GM06990 (cell line): Measurements from ENCODE around the gene MESP1.

ENCODE experiments used
- DNase-seq: peaks from one replicate; pipeline ENCODE4 v3.0.0-alpha.2; 2011; ENCODE audit not compliant: insufficient read length; ENCODE audit errors: extremely low read depth
- H3K27me3 ChIP-seq: replicated peaks from 2 replicates; pipeline ENCODE4 v1.6.0; 2011; ENCODE audit warnings: low read length; ENCODE audit not compliant: control insufficient read depth, insufficient read depth
- H3K36me3 ChIP-seq: 2 replicates; pipeline ENCODE4 v1.5.1; 2011; ENCODE audit warnings: low read length; ENCODE audit not compliant: control insufficient read depth, insufficient read depth
- H3K4me3 ChIP-seq: replicated peaks from 2 replicates; pipeline ENCODE4 v1.5.1; 2011; ENCODE audit warnings: low read depth, mild to moderate bottlenecking, control low read depth, low read length
- TF ChIP-seq, protein P1 (sequence below): IDR thresholded peaks from 2 replicates; pipeline ENCODE4 v1.5.1; 2011; ENCODE audit warnings: low read length, control low read depth, mild to moderate bottlenecking, inconsistent platforms; ENCODE audit not compliant: insufficient read depth, poor library complexity, severe bottlenecking

Gene MESP1

DNA sequence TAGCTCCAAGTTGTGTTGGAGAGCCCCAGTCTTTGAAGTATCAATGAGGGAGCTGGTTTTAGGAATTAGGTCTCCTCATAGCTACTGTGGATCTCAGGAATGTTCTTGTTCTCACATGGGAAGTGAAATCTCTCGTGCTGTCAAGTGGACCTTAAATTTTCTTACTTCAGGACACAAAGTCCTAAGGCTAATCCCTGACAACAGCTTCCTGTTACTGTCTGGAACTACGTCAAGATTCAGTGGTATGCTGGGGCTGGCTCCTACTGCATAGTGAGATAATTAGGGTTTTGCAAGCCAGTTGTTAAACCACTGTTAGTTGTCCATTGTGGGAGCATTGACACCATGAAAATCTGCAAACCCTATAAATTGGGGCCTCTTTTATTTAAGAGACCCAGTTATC lies 22.8 kb downstream of the MESP1 start:
- H3K36me3 ChIP-seq = no peaks in the 10 kb centered on the region
- no peaks in the 10 kb centered on the region for H3K27me3 ChIP-seq
- TF ChIP-seq, protein P1, sequence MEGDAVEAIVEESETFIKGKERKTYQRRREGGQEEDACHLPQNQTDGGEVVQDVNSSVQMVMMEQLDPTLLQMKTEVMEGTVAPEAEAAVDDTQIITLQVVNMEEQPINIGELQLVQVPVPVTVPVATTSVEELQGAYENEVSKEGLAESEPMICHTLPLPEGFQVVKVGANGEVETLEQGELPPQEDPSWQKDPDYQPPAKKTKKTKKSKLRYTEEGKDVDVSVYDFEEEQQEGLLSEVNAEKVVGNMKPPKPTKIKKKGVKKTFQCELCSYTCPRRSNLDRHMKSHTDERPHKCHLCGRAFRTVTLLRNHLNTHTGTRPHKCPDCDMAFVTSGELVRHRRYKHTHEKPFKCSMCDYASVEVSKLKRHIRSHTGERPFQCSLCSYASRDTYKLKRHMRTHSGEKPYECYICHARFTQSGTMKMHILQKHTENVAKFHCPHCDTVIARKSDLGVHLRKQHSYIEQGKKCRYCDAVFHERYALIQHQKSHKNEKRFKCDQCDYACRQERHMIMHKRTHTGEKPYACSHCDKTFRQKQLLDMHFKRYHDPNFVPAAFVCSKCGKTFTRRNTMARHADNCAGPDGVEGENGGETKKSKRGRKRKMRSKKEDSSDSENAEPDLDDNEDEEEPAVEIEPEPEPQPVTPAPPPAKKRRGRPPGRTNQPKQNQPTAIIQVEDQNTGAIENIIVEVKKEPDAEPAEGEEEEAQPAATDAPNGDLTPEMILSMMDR = no peak
- DNase-seq = no peak
- H3K4me3 ChIP-seq = no peak overlapping the region

DNA sequence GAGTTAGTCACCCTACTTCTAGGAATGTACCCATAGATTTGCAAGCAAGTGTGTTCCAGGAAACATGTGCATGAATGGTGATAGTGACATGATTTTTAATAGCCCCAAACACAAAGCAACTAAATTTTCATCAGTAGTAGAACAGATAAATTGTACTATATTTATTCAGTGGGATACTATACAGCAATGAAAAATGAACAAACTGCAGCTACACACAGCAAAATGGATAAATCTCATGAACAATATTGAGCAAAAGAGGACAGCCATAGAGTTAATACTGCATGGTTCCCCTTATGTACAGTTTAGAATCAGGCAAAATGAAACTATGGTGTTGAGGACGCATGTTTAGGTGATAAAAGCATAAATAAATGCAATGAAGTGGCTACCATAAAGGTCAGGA lies 26.0 kb downstream of the MESP1 start:
- TF ChIP-seq, protein P1 = no peak
- H3K4me3 ChIP-seq = no peak overlapping the region
- DNase-seq = no peak
- H3K36me3 ChIP-seq = no peaks in the 10 kb centered on the region
- H3K27me3 ChIP-seq = no peaks in the 10 kb centered on the region; the same call in 1 of the 2 replicates

DNA sequence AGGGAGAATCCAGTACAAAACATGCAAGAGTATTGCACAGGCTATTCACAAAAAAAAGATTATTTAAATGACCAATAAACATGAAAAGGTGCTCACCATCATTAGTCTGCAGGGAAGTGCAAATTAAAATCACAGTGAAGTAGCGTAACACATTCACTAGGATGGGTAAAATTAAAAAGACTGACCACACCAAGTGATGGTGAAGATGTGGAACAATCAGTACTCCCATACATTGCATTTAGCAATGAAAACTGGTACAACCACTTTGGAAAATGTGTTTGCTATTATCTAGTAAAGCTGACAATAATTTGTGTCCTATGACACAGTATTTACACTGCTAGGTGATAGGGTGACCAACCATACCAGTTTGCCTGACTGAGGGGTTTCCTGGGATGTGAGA lies 26.4 kb downstream of the MESP1 start:
- no peak for DNase-seq
- TF ChIP-seq, protein P1 = no peak
- no peaks in the 10 kb centered on the region; the same call in 1 of the 2 replicates for H3K27me3 ChIP-seq
- H3K36me3 ChIP-seq = no peaks in the 10 kb centered on the region
- no peak overlapping the region for H3K4me3 ChIP-seq

DNA sequence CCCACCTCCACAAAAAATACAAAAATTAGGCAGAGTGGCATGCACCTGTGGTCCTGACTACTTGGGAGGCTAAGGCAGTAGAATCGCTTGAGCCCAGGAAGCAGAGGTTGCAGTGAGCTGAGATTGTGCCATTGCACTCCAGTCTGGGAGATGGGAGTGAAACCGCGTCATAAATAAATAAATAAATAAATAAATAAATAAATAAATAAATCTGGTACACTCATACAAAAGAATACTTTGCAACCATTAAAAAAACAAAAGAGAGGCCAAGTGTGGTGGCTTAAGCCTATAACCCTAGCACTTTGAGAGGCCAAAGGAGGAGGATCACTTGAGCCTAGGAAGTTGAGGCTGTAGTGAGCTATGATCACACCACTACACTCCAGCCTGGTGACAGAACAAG lies 28.0 kb downstream of the MESP1 start:
- no peak overlapping the region for H3K4me3 ChIP-seq
- no peaks in the 10 kb centered on the region; the same call in 1 of the 2 replicates for H3K27me3 ChIP-seq
- TF ChIP-seq, protein P1 = no peak
- H3K36me3 ChIP-seq = no peaks in the 10 kb centered on the region
- no peak for DNase-seq

- no peak overlapping the region for H3K4me3 ChIP-seq
- H3K27me3 ChIP-seq = no peaks in the 10 kb centered on the region; the same call in 1 of the 2 replicates
- TF ChIP-seq, protein P1 = no peak
- no peak for DNase-seq
- no peaks in the 10 kb centered on the region for H3K36me3 ChIP-seq
Observed at GRCh38 chr15:89714775-89715174, 36.3 kb downstream of the MESP1 start.

DNA sequence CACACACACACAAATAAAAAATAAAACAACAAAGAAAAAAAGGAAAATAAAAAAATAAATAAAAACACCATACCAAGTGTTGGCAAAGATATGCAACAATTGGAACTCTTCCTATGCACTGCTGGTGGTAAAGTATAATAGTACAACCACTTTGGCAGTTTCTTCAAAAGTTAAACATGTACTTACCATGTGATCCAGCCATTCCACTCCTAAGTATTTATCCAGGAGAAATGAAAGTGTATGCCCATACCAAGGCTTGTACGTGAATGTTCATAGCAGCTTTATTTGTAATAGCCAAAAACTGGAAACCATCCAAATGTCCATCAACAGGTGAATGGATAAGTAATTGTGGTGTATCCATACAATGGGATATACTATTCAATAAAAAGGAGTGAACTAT lies 43.5 kb downstream of the MESP1 start:
- no peaks in the 10 kb centered on the region for H3K36me3 ChIP-seq
- H3K4me3 ChIP-seq = no peak overlapping the region
- no peak for DNase-seq
- no peaks in the 10 kb centered on the region; the same call in none of the 2 replicates for H3K27me3 ChIP-seq
- TF ChIP-seq, protein P1 = no peak
